NCI-H446 treated with DMSO at 0.1 percent for 48 hours (cell line): ENCODE measurements around the gene KCNK15.
"Not testable (repeated sequence)": the region's sequence is repeated elsewhere in the genome, so short reads cannot be mapped to it uniquely, and the experiment has no call there.

ENCODE experiments used
- DNase-seq: peaks from one replicate; lab custom pipeline; 2025; lab: John Stamatoyannopoulos, UW

Gene KCNK15

GRCh38 chr20:44758247-44759101 lies 12.8 kb downstream of the KCNK15 start:
- DNase-seq: no peak

- no peak for DNase-seq
Measured at GRCh38 chr20:44759595-44759994, 13.9 kb downstream of the KCNK15 start.

- no peak for DNase-seq
Measured at GRCh38 chr20:44761423-44761822, 15.8 kb downstream of the KCNK15 start.

- DNase-seq: no peak
Measured at GRCh38 chr20:44762466-44763140, 16.9 kb downstream of the KCNK15 start.

- DNase-seq: not testable (repeated sequence)
Measured at GRCh38 chr20:44763798-44764197, 18.1 kb downstream of the KCNK15 start.

- no peak for DNase-seq
Measured at GRCh38 chr20:44765091-44765490, 19.4 kb downstream of the KCNK15 start.

- peak; percentile 79 for DNase-seq
Measured at GRCh38 chr20:44765701-44766347, 20.2 kb downstream of the KCNK15 start.

GRCh38 chr20:44768256-44768655 lies 22.6 kb downstream of the KCNK15 start:
- no peak for DNase-seq

GRCh38 chr20:44768854-44769480 lies 23.3 kb downstream of the KCNK15 start:
- no peak for DNase-seq

- DNase-seq: no peak
Measured at GRCh38 chr20:44769481-44769863, 23.8 kb downstream of the KCNK15 start.

- DNase-seq: no peak
Measured at GRCh38 chr20:44770484-44771171, 25.0 kb downstream of the KCNK15 start.

GRCh38 chr20:44771172-44771535 lies 25.5 kb downstream of the KCNK15 start:
- DNase-seq: no peak

GRCh38 chr20:44772636-44773035 lies 27.0 kb downstream of the KCNK15 start:
- DNase-seq: no peak

- DNase-seq: no peak
Measured at GRCh38 chr20:44773070-44773829, 27.6 kb downstream of the KCNK15 start.

- no peak for DNase-seq
Measured at GRCh38 chr20:44776980-44777379, 31.3 kb downstream of the KCNK15 start.

- no peak for DNase-seq
Measured at GRCh38 chr20:44780226-44780625, 34.6 kb downstream of the KCNK15 start.

- no peak for DNase-seq
Measured at GRCh38 chr20:44781118-44781517, 35.5 kb downstream of the KCNK15 start.

GRCh38 chr20:44781791-44782190 lies 36.1 kb downstream of the KCNK15 start:
- DNase-seq: no peak

GRCh38 chr20:44784688-44785087 lies 39.0 kb downstream of the KCNK15 start:
- no peak for DNase-seq

- peak; percentile 63 for DNase-seq
Measured at GRCh38 chr20:44785768-44786167, 40.1 kb downstream of the KCNK15 start.

GRCh38 chr20:44787299-44787698 lies 41.6 kb downstream of the KCNK15 start:
- DNase-seq: no peak
